Neural progenitor cell (in vitro differentiated cells): ENCODE results near the gene ERFL.
"Not testable (repeated sequence)": the region's sequence is repeated elsewhere in the genome, so short reads cannot be mapped to it uniquely, and the experiment has no call there.

Source experiments
- CTCF ChIP-seq: fragments of 200-600 bp; sonication (generic); IDR thresholded peaks from 2 replicates; pipeline ENCODE4 v1.5.1; 2017; ENCODE audit warnings: antibody characterized with exemption, mild to moderate bottlenecking
- EZH2phosphoT487 ChIP-seq: fragments of 200-600 bp; sonication (generic); IDR thresholded peaks from 2 replicates; pipeline ENCODE4 v1.6.1; 2017; ENCODE audit warnings: antibody characterized with exemption

GRCh38 chr19:41875973-41876372 lies 52.3 kb downstream of the ERFL start:
- not testable (repeated sequence) for TF ChIP-seq CTCF, EZH2phosphoT487
